ENCODE results near the gene SERPINA12.

The SERPINA12 gene

DNA sequence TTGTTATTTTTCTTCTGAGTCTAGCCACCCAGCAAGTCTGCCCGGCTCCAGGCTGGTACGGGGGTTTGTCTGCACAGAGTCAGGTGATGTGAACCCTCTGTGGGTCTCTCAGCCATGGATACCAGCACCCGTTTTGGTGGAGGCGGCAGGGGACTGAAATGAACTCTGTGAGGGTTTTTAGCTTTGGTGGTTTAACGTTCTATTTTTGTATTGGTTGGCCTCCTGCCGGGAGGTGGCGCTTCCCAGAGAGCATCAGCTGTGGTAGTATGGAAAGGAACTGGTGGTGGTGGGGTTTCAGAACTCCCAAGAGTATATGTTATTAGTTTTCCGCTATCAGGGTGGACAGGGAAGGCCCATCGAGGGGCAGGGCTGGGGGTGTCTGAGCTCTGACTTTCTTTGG is 46.7 kb upstream of the SERPINA12 start:
- H4K20me1 ChIP-seq (ENCODE audit: insufficient read depth, low read length), result no peaks in the 10 kb centered on the region
- no peak overlapping the region for H2AFZ ChIP-seq (ENCODE audit: low read length)
- no peak for TF ChIP-seq EZH2 (IDR thresholded peaks at IDR 0.05; ENCODE audit: borderline replicate concordance, low read length)
- TF ChIP-seq CTCF (IDR thresholded peaks at IDR 0.05; ENCODE audit: low read length), result no peak
- H3F3A ChIP-seq (ENCODE audit: insufficient read depth, low read length), result no peaks in the 10 kb centered on the region
- H3K27ac ChIP-seq (ENCODE audit: low read depth, low read length, poor library complexity, severe bottlenecking), result no peak overlapping the region
- H3K9ac ChIP-seq (ENCODE audit: low read length), result no peak overlapping the region
- H3K27me3 ChIP-seq (ENCODE audit: insufficient read depth, low read length), result no peaks in the 10 kb centered on the region
- no peaks in the 10 kb centered on the region for H3K9me2 ChIP-seq (ENCODE audit: low read depth, low read length)
- H3K4me3 ChIP-seq (ENCODE audit: low read depth, low read length, poor library complexity, severe bottlenecking), result no peak overlapping the region
- H3K9me3 ChIP-seq (ENCODE audit: low read length), result no peaks in the 10 kb centered on the region
- no peaks in the 10 kb centered on the region for H3K36me3 ChIP-seq (ENCODE audit: insufficient read depth, low read length)
- H3K4me2 ChIP-seq (ENCODE audit: low read length), result no peak overlapping the region
- H3K4me1 ChIP-seq (ENCODE audit: insufficient read depth, low read length, severe bottlenecking), result no peaks in the 10 kb centered on the region
- no peaks in the 10 kb centered on the region for H3K79me2 ChIP-seq (ENCODE audit: insufficient read depth, low read length)

DNA sequence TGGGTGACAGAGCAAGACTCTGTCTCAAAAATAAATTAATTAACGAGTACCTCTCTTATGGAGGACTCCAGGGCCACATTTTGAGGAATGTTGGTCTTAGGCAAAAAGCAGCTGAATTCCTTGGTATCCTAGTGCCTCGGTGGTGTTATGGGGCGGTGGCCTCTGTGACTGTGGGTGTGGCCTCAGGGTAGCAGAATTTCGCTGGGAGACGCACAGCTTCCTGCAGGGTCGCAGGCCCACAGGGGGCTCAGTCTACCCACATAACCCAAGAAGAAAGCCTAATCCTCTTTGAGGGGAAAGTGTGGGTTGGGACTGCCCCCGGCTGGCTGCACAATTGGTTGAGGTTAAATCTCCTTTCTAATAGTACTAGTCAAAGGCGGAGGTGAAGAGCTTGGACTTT is 40.8 kb upstream of the SERPINA12 start:
- TF ChIP-seq CTCF (IDR thresholded peaks at IDR 0.05; ENCODE audit: low read length) (no peak), EZH2 (IDR thresholded peaks at IDR 0.05; ENCODE audit: borderline replicate concordance, low read length) (no peak)
- Histone ChIP-seq H3K79me2 (ENCODE audit: insufficient read depth, low read length) (no peaks in the 10 kb centered on the region), H3K27me3 (ENCODE audit: insufficient read depth, low read length) (no peaks in the 10 kb centered on the region), H3K4me3 (ENCODE audit: low read depth, low read length, poor library complexity, severe bottlenecking) (no peak overlapping the region), H3K4me1 (ENCODE audit: insufficient read depth, low read length, severe bottlenecking) (no peaks in the 10 kb centered on the region), H3K36me3 (ENCODE audit: insufficient read depth, low read length) (no peaks in the 10 kb centered on the region), H4K20me1 (ENCODE audit: insufficient read depth, low read length) (no peaks in the 10 kb centered on the region), H3K9me2 (ENCODE audit: low read depth, low read length) (no peaks in the 10 kb centered on the region), H3F3A (ENCODE audit: insufficient read depth, low read length) (no peaks in the 10 kb centered on the region), H3K27ac (ENCODE audit: low read depth, low read length, poor library complexity, severe bottlenecking) (no peak overlapping the region), H2AFZ (ENCODE audit: low read length) (no peak overlapping the region), H3K4me2 (ENCODE audit: low read length) (no peak overlapping the region), H3K9me3 (ENCODE audit: low read length) (no peaks in the 10 kb centered on the region), H3K9ac (ENCODE audit: low read length) (no peak overlapping the region)

GRCh38 chr14:94548999-94549985 is 40.0 kb upstream of the SERPINA12 start:
- Histone ChIP-seq H4K20me1 (ENCODE audit: insufficient read depth, low read length) (no peaks in the 10 kb centered on the region), H3K9me2 (ENCODE audit: low read depth, low read length) (no peaks in the 10 kb centered on the region), H3K27ac (ENCODE audit: low read depth, low read length, poor library complexity, severe bottlenecking) (no peak overlapping the region), H3K4me1 (ENCODE audit: insufficient read depth, low read length, severe bottlenecking) (no peaks in the 10 kb centered on the region), H3K36me3 (ENCODE audit: insufficient read depth, low read length) (no peaks in the 10 kb centered on the region), H3K79me2 (ENCODE audit: insufficient read depth, low read length) (no peaks in the 10 kb centered on the region), H3K27me3 (ENCODE audit: insufficient read depth, low read length) (no peaks in the 10 kb centered on the region), H3K4me2 (ENCODE audit: low read length) (no peak overlapping the region), H3K4me3 (ENCODE audit: low read depth, low read length, poor library complexity, severe bottlenecking) (no peak overlapping the region), H2AFZ (ENCODE audit: low read length) (no peak overlapping the region), H3K9me3 (ENCODE audit: low read length) (no peaks in the 10 kb centered on the region), H3K9ac (ENCODE audit: low read length) (no peak overlapping the region), H3F3A (ENCODE audit: insufficient read depth, low read length) (no peaks in the 10 kb centered on the region)
- TF ChIP-seq CTCF (IDR thresholded peaks at IDR 0.05; ENCODE audit: low read length), result peak; percentile 80
- TF ChIP-seq EZH2 (IDR thresholded peaks at IDR 0.05; ENCODE audit: borderline replicate concordance, low read length), result no peak
